Ovary (tissue), 9 donors: ENCODE results near the gene ZBTB1. TPM values are rescaled to one million over a fixed set of nuclear protein-coding genes. Genes with fewer than 3 reads are reported as not detected.
"Not testable (repeated sequence)": the region's sequence is repeated elsewhere in the genome, so short reads cannot be mapped to it uniquely, and the experiment has no call there.

ENCODE experiments used
- DNase-seq, 5 donors: peaks; one replicate each; pipeline ENCODE4 v3.0.0-alpha.2; 2019 to 2020
- H3K27ac ChIP-seq, 2 donors: fragments of 200-600 bp; one replicate each; pipeline versions ENCODE4 v1.5.1 to v1.8.0; 2019 to 2022
- H3K27me3 ChIP-seq: fragments of 200-600 bp; one replicate; pipeline ENCODE4 v1.8.0; 2022
- H3K36me3 ChIP-seq: fragments of 200-600 bp; sonication (generic); one replicate; pipeline ENCODE4 v1.5.1; 2019
- H3K4me1 ChIP-seq: one replicate; pipeline ENCODE4 v1.8.1; 2013; ENCODE audit warnings: mild to moderate bottlenecking, moderate library complexity; ENCODE audit not compliant: insufficient read depth
- H3K4me3 ChIP-seq: fragments of 200-600 bp; sonication (generic); one replicate; pipeline ENCODE4 v1.5.1; 2017
- H3K9me3 ChIP-seq, 2 donors: fragments of 200-600 bp in 1 of 2; sonication (generic) in 1 of 2; one replicate each; pipeline versions ENCODE4 v1.5.1 to v1.8.1; 2013 to 2019; ENCODE audit warnings: mild to moderate bottlenecking in 1 of 2, moderate library complexity in 1 of 2
- EP300 ChIP-seq: sonication (generic); formaldehyde crosslinking; IDR thresholded peaks from one replicate; pipeline ENCODE4 v1.6.1; 2017; ENCODE audit warnings: antibody characterized with exemption
- POLR2A ChIP-seq: fragments of 450-650 bp; IDR thresholded peaks from one replicate; pipeline ENCODE4 v1.6.1; 2017; ENCODE audit warnings: antibody characterized with exemption, mild to moderate bottlenecking, moderate library complexity
- WGBS, 3 donors: extraction: QIAGEN DNeasy Blood & Tissue Kit in 1 of 3; methylation state at CpG; one replicate each; pipeline versions ENCODE4 v1.1.5 to v1.1.7; 2013 to 2017; 5-methylcytosine and 5-hydroxymethylcytosine counted together
- intact Hi-C, 4 donors: fragments of 100-400 bp; cut with DNase I; formaldehyde crosslinking; loops; one replicate each; pipeline versions ENCODE4 v1.11.0 to v1.15.1; 2022 to 2023
- polyA plus RNA-seq, 2 donors: library from polyadenylated mRNA; stranded (reverse); fragments of 200-250 nt in 1 of 2; fragments of 350-450 nt in 1 of 2; fragmentation: Illumina TruSeq in 1 of 2; extraction: RNeasy Lipid Tissue Mini Kit (QIAGEN cat#74804) in 1 of 2; gene quantifications; one replicate each; pipeline ENCODE4 v1.2.3, GENCODE V29; 2013 to 2014
- total RNA-seq, 7 donors: library from RNA; depleted of rRNA in 2 of 7; stranded (reverse); fragments of >200 nt in 2 of 7; fragmentation: NEBNext Ultra II Directional in 3 of 7; extraction: Animal tissue kit (Norgen Biotek cat#: 25700) in 3 of 7; gene quantifications; one replicate each; pipeline versions ENCODE4 v1.1.0 to v1.2.4, GENCODE V29; 2016 to 2023
- TF ChIP-seq, protein P1 (sequence below), 3 donors: fragments of 450-650 bp in 2 of 3; fragments of 200-600 bp in 1 of 3; IDR thresholded peaks; one replicate each; pipeline versions ENCODE4 v1.5.1 to v1.8.0; 2016 to 2022; ENCODE audit warnings: antibody characterized with exemption in 3 of 3, mild to moderate bottlenecking in 1 of 3
- donor health status: DM: no; HTN: no; CAD: no; lungs with moderate emphysema.
- donor health status: DM: no; HTN: no; CAD: no.
- donor health status: Bipolar disorder and iron deficiency.
- donor health status: DM: yes; HTN: yes; CAD: no.
- donor health status: DM: no; HTN: no; CAD: no.
- donor health status: DM: yes; HTN: yes; CAD: no.

ZBTB1 gene
- total and polyA plus RNA-seq, 9 donors, result 13.0 to 35.8 (median 33.7) TPM

DNA sequence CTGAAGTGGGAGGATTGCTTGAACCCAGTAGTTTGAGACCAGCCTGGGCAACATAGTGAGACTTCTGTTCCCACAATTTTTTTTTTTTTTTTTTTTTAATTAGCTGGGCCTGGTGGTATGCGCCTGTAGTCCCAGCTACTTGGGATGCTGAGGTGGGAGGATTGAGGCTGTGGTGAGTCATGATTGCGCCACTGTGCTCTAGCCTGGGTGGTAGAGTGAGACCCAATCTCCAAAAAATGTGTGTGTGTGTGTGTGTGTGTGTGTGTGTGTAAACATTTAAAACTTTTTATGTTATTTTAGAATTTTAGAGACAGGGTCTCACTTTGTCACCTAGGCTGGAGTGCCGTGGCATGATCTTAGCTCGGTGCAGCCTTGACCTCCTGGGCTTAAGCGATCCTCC lies 52.0 kb downstream of the ZBTB1 start:
- no peak overlapping the region for H3K4me3 ChIP-seq
- no peak for DNase-seq
- no peaks in the 10 kb centered on the region for H3K36me3 ChIP-seq
- H3K4me1 ChIP-seq, result no peaks in the 10 kb centered on the region
- H3K27me3 ChIP-seq, result no peaks in the 10 kb centered on the region
- WGBS, 3 donors, result 89 to 93% (median 91%) methylated on average over 5 of the region's 5 CpGs
- intact Hi-C loops, result no loop called here
- H3K9me3 ChIP-seq, result no peaks in the 10 kb centered on the region
- no peak overlapping the region for H3K27ac ChIP-seq
- TF ChIP-seq EP300 (no peak), POLR2A (no peak)
- TF ChIP-seq, protein P1, sequence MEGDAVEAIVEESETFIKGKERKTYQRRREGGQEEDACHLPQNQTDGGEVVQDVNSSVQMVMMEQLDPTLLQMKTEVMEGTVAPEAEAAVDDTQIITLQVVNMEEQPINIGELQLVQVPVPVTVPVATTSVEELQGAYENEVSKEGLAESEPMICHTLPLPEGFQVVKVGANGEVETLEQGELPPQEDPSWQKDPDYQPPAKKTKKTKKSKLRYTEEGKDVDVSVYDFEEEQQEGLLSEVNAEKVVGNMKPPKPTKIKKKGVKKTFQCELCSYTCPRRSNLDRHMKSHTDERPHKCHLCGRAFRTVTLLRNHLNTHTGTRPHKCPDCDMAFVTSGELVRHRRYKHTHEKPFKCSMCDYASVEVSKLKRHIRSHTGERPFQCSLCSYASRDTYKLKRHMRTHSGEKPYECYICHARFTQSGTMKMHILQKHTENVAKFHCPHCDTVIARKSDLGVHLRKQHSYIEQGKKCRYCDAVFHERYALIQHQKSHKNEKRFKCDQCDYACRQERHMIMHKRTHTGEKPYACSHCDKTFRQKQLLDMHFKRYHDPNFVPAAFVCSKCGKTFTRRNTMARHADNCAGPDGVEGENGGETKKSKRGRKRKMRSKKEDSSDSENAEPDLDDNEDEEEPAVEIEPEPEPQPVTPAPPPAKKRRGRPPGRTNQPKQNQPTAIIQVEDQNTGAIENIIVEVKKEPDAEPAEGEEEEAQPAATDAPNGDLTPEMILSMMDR (IDR thresholded peaks at IDR 0.05), result no peak

DNA sequence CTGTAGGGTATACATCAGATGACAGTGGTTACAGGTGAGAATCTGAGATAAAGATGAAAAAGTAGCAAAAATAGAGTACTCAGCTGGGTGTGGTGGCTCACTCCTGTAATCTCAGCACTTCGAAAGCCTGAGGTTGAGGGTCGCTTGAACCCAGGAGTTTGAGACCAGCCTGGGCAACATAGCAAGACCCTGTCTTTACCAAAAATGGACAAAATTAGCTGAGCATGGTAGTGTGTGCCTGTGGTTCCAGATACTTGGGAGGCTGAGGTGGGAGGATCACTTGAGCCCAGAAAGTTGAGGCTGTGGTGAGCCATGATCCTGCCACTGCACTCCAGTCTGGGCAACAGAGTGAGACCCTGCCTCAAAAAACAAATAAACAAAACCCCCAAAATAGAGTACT lies 53.6 kb downstream of the ZBTB1 start:
- DNase-seq, H3K36me3 ChIP-seq, H3K9me3 ChIP-seq, intact Hi-C loops, H3K4me3 ChIP-seq, H3K4me1 ChIP-seq, H3K27ac ChIP-seq, H3K27me3 ChIP-seq: not testable (repeated sequence)
- WGBS, 3 donors, result 90 to 98% (median 91%) methylated on average over 2 of the region's 2 CpGs

DNA sequence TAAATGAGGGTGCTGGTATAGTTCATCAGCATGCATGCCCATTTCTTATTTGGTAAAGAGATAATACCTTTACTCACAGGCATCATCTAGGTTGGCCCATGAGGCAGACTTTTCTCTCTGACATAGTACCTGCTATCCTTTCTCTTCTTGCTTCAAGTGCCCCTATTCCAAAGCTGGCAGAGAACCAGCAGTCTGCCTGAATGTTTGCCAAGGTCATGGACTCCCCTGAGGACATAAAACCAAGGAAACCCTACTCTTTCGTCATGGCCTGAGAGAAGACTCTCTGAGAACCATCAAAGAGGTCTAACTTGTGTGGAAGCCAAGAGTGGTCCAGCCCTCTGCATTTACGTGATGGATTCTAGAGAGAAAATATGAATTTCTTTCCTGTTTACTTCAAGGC lies 57.1 kb downstream of the ZBTB1 start:
- Histone ChIP-seq H3K4me3 (no peak overlapping the region), H3K9me3 (no peaks in the 10 kb centered on the region), H3K4me1 (no peaks in the 10 kb centered on the region), H3K36me3 (no peaks in the 10 kb centered on the region), H3K27ac (no peak overlapping the region), H3K27me3 (no peaks in the 10 kb centered on the region)
- TF ChIP-seq POLR2A (no peak), EP300 (no peak)
- TF ChIP-seq, protein P1 (IDR thresholded peaks at IDR 0.05), result no peak
- DNase-seq, result no peak
- intact Hi-C loops, result no loop called here
- WGBS, 3 donors, result 48 to 68% (median 52%) methylated on average over 2 of the region's 2 CpGs

DNA sequence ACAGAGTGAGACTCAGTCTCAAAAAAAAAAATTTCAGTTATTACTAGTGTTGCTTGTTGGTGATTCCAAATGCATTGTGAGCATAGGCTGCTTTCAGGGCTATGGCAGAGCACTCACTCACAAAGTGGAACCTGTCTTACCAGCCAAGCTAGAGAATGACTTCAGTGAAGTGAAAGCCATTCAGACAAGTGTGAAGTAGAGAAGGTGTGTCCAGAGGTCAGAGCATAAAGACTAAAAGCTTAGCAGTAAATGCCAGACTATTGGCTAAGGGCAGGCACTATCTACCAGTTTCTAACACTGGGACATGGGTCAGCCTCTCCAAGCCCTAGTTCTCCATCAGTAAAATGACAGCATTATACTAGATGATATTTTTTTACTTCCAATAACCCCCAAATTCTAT lies 57.9 kb downstream of the ZBTB1 start:
- no peaks in the 10 kb centered on the region for H3K4me1 ChIP-seq
- no peaks in the 10 kb centered on the region for H3K27me3 ChIP-seq
- DNase-seq, result no peak
- H3K9me3 ChIP-seq, result no peaks in the 10 kb centered on the region
- intact Hi-C loops, result no loop called here
- H3K36me3 ChIP-seq, result no peaks in the 10 kb centered on the region
- TF ChIP-seq, protein P1 (IDR thresholded peaks at IDR 0.05), result no peak
- no peak for TF ChIP-seq EP300
- TF ChIP-seq POLR2A, result no peak
- no peak overlapping the region for H3K27ac ChIP-seq
- no peak overlapping the region for H3K4me3 ChIP-seq

DNA sequence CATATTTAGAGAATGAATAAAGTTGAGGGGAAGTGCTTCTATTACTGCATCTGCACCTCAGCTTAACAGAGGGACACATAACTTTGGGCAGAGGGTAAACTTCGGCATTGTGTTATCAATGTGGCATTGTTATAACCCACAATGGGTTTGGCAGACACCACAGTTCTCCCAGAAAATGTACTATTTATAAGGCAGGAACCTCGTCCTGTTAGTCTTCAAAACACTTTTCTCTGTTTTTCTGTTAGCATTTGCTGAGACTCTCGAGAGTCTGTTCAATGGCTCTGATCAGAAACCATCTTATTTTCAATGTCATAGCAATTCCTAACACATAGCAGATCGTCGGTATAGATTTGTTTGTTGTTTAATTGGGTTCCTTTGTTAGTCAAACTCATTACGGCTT lies 59.1 kb downstream of the ZBTB1 start:
- Histone ChIP-seq H3K36me3 (no peaks in the 10 kb centered on the region), H3K27ac (no peak overlapping the region), H3K9me3 (no peaks in the 10 kb centered on the region), H3K4me3 (no peak overlapping the region), H3K4me1 (no peaks in the 10 kb centered on the region), H3K27me3 (no peaks in the 10 kb centered on the region)
- WGBS, 3 donors, result 80 to 86% (median 83%) methylated on average over 6 of the region's 6 CpGs
- TF ChIP-seq EP300, result no peak
- TF ChIP-seq, protein P1 (IDR thresholded peaks at IDR 0.05), result no peak
- no peak for TF ChIP-seq POLR2A
- no peak for DNase-seq
- intact Hi-C loops, result no loop called here
